ENCODE data around the gene C6orf58. TPM values are rescaled to one million over a fixed set of nuclear protein-coding genes. Genes with fewer than 3 reads are reported as not detected.

C6orf58 gene
- total and polyA plus RNA-seq, 2 experiments from 2014 or later: 0.18 TPM; not detected in 1

DNA sequence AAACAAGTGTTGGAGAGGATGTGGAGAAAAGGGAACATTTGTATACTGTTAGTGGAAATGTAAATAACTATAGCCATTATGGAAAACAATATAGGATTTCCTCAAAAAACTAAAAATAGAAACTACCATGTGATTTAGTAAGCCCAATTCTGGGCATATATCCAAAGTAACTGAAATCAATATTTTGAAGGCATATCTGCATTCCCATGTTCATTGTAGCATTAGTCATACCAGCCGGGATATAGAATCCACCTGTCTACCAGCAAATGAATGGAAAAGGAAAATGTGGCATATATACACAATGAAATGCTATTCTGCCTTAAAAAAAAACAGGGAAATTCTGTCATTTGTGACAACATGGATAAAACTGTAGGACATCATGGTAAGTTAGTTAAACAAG lies 15.3 kb upstream of the C6orf58 start:
- no peaks in the 10 kb centered on the region for H3K4me1 ChIP-seq (ENCODE audit: insufficient read depth)
- no peak overlapping the region for H3K4me3 Mint-ChIP-seq
- H3K27me3 ChIP-seq (ENCODE audit: insufficient read depth): no peaks in the 10 kb centered on the region
- H2AFZ ChIP-seq: no peak overlapping the region
- no peaks in the 10 kb centered on the region for H4K20me1 ChIP-seq (replicated peaks; ENCODE audit: insufficient read depth)
- no peak for ATAC-seq
- H3K27ac Mint-ChIP-seq: no peak overlapping the region
- no peaks in the 10 kb centered on the region for H3K36me3 Mint-ChIP-seq (ENCODE audit: low read depth)
- no peaks in the 10 kb centered on the region for H3K9me3 Mint-ChIP-seq
- no peak for TF ChIP-seq JUNB (IDR thresholded peaks at IDR 0.05; ENCODE audit: unreplicated experiment)
- TF ChIP-seq STAT1 (IDR thresholded peaks at IDR 0.05; ENCODE audit: unreplicated experiment): no peak
- TF ChIP-seq EZH2phosphoT487 (IDR thresholded peaks at IDR 0.05; ENCODE audit: unreplicated experiment): no peak
- TF ChIP-seq, protein P1, sequence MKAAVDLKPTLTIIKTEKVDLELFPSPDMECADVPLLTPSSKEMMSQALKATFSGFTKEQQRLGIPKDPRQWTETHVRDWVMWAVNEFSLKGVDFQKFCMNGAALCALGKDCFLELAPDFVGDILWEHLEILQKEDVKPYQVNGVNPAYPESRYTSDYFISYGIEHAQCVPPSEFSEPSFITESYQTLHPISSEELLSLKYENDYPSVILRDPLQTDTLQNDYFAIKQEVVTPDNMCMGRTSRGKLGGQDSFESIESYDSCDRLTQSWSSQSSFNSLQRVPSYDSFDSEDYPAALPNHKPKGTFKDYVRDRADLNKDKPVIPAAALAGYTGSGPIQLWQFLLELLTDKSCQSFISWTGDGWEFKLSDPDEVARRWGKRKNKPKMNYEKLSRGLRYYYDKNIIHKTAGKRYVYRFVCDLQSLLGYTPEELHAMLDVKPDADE (IDR thresholded peaks at IDR 0.05): no peak
- TF ChIP-seq, protein P2, sequence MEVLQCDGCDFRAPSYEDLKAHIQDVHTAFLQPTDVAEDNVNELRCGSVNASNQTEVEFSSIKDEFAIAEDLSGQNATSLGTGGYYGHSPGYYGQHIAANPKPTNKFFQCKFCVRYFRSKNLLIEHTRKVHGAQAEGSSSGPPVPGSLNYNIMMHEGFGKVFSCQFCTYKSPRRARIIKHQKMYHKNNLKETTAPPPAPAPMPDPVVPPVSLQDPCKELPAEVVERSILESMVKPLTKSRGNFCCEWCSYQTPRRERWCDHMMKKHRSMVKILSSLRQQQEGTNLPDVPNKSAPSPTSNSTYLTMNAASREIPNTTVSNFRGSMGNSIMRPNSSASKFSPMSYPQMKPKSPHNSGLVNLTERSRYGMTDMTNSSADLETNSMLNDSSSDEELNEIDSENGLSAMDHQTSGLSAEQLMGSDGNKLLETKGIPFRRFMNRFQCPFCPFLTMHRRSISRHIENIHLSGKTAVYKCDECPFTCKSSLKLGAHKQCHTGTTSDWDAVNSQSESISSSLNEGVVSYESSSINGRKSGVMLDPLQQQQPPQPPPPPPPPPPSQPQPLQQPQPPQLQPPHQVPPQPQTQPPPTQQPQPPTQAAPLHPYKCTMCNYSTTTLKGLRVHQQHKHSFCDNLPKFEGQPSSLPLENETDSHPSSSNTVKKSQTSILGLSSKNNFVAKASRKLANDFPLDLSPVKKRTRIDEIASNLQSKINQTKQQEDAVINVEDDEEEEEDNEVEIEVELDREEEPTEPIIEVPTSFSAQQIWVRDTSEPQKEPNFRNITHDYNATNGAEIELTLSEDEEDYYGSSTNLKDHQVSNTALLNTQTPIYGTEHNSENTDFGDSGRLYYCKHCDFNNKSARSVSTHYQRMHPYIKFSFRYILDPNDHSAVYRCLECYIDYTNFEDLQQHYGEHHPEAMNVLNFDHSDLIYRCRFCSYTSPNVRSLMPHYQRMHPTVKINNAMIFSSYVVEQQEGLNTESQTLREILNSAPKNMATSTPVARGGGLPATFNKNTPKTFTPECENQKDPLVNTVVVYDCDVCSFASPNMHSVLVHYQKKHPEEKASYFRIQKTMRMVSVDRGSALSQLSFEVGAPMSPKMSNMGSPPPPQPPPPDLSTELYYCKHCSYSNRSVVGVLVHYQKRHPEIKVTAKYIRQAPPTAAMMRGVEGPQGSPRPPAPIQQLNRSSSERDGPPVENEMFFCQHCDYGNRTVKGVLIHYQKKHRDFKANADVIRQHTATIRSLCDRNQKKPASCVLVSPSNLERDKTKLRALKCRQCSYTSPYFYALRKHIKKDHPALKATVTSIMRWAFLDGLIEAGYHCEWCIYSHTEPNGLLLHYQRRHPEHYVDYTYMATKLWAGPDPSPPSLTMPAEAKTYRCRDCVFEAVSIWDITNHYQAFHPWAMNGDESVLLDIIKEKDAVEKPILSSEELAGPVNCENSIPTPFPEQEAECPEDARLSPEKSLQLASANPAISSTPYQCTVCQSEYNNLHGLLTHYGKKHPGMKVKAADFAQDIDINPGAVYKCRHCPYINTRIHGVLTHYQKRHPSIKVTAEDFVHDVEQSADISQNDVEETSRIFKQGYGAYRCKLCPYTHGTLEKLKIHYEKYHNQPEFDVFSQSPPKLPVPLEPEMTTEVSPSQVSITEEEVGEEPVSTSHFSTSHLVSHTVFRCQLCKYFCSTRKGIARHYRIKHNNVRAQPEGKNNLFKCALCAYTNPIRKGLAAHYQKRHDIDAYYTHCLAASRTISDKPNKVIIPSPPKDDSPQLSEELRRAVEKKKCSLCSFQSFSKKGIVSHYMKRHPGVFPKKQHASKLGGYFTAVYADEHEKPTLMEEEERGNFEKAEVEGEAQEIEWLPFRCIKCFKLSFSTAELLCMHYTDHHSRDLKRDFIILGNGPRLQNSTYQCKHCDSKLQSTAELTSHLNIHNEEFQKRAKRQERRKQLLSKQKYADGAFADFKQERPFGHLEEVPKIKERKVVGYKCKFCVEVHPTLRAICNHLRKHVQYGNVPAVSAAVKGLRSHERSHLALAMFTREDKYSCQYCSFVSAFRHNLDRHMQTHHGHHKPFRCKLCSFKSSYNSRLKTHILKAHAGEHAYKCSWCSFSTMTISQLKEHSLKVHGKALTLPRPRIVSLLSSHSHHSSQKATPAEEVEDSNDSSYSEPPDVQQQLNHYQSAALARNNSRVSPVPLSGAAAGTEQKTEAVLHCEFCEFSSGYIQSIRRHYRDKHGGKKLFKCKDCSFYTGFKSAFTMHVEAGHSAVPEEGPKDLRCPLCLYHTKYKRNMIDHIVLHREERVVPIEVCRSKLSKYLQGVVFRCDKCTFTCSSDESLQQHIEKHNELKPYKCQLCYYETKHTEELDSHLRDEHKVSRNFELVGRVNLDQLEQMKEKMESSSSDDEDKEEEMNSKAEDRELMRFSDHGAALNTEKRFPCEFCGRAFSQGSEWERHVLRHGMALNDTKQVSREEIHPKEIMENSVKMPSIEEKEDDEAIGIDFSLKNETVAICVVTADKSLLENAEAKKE (CRISPR knock-in tag; IDR thresholded peaks at IDR 0.05): no peak
- TF ChIP-seq, protein P3, sequence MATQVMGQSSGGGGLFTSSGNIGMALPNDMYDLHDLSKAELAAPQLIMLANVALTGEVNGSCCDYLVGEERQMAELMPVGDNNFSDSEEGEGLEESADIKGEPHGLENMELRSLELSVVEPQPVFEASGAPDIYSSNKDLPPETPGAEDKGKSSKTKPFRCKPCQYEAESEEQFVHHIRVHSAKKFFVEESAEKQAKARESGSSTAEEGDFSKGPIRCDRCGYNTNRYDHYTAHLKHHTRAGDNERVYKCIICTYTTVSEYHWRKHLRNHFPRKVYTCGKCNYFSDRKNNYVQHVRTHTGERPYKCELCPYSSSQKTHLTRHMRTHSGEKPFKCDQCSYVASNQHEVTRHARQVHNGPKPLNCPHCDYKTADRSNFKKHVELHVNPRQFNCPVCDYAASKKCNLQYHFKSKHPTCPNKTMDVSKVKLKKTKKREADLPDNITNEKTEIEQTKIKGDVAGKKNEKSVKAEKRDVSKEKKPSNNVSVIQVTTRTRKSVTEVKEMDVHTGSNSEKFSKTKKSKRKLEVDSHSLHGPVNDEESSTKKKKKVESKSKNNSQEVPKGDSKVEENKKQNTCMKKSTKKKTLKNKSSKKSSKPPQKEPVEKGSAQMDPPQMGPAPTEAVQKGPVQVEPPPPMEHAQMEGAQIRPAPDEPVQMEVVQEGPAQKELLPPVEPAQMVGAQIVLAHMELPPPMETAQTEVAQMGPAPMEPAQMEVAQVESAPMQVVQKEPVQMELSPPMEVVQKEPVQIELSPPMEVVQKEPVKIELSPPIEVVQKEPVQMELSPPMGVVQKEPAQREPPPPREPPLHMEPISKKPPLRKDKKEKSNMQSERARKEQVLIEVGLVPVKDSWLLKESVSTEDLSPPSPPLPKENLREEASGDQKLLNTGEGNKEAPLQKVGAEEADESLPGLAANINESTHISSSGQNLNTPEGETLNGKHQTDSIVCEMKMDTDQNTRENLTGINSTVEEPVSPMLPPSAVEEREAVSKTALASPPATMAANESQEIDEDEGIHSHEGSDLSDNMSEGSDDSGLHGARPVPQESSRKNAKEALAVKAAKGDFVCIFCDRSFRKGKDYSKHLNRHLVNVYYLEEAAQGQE (IDR thresholded peaks at IDR 0.05; ENCODE audit: unreplicated experiment): no peak
- TF ChIP-seq, protein P4, sequence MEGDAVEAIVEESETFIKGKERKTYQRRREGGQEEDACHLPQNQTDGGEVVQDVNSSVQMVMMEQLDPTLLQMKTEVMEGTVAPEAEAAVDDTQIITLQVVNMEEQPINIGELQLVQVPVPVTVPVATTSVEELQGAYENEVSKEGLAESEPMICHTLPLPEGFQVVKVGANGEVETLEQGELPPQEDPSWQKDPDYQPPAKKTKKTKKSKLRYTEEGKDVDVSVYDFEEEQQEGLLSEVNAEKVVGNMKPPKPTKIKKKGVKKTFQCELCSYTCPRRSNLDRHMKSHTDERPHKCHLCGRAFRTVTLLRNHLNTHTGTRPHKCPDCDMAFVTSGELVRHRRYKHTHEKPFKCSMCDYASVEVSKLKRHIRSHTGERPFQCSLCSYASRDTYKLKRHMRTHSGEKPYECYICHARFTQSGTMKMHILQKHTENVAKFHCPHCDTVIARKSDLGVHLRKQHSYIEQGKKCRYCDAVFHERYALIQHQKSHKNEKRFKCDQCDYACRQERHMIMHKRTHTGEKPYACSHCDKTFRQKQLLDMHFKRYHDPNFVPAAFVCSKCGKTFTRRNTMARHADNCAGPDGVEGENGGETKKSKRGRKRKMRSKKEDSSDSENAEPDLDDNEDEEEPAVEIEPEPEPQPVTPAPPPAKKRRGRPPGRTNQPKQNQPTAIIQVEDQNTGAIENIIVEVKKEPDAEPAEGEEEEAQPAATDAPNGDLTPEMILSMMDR (conservative IDR thresholded peaks at IDR 0.05; ENCODE audit: low read depth in 2 of 2): no peak
- no peak for TF ChIP-seq CREB1 (CRISPR knock-in tag; IDR thresholded peaks at IDR 0.05; ENCODE audit: low read depth)
- no peak for TF ChIP-seq POLR2AphosphoS5 (IDR thresholded peaks at IDR 0.05; ENCODE audit: low read depth)
- no peak for TF ChIP-seq NANOG (IDR thresholded peaks at IDR 0.05; ENCODE audit: borderline replicate concordance)
- TF ChIP-seq EZH2 (IDR thresholded peaks at IDR 0.05; ENCODE audit: low read depth, unreplicated experiment): no peak
- TF ChIP-seq ZNF331 (CRISPR knock-in tag; IDR thresholded peaks at IDR 0.05; ENCODE audit: low read depth): no peak
- no peak for TF ChIP-seq ZNF114 (CRISPR knock-in tag; IDR thresholded peaks at IDR 0.05)
- no peak overlapping the region for H3K4me3 ChIP-seq
- no peaks in the 10 kb centered on the region for H3K79me2 ChIP-seq (replicated peaks; ENCODE audit: insufficient read depth)
- no peaks in the 10 kb centered on the region for H3K36me3 ChIP-seq (ENCODE audit: insufficient read depth)
- DNase-seq (ENCODE audit: low spot score): no peak
- no peak overlapping the region for H3K4me2 ChIP-seq
- no peaks in the 10 kb centered on the region for H3F3A ChIP-seq (replicated peaks; ENCODE audit: low read depth)
- H3K27me3 Mint-ChIP-seq (ENCODE audit: insufficient read depth, low read depth, poor library complexity): peaks cover 4% of the 10 kb centered on the region
- H3K4me1 Mint-ChIP-seq: no peaks in the 10 kb centered on the region
- peaks cover 3% of the 10 kb centered on the region for H3K9me2 ChIP-seq (ENCODE audit: insufficient read depth)
- no peak overlapping the region for H3K27ac ChIP-seq (ENCODE audit: low read depth)
